Nephron progenitor cell (in vitro differentiated cells): ENCODE measurements around the gene CTNND1.
A peak's percentile ranks its signal among the peaks of the same experiment; 100 is the strongest.

Experiments used
- DNase-seq: peaks from one replicate; pipeline ENCODE4 v3.0.0; 2021
- H3K27ac Mint-ChIP-seq: 2 replicates; pipeline ENCODE4 v1.8.0; 2021; ENCODE audit warnings: mild to moderate bottlenecking, moderate library complexity, mixed read lengths
- H3K27me3 Mint-ChIP-seq: 2 replicates; pipeline ENCODE4 v1.8.0; 2021; ENCODE audit warnings: mild to moderate bottlenecking, low read depth, mixed read lengths; ENCODE audit not compliant: poor library complexity
- H3K36me3 Mint-ChIP-seq: 2 replicates; pipeline ENCODE4 v1.8.0; 2021; ENCODE audit warnings: low read depth, mixed read lengths
- H3K4me1 Mint-ChIP-seq: 2 replicates; pipeline ENCODE4 v1.8.0; 2021; ENCODE audit warnings: mixed read lengths
- H3K4me3 Mint-ChIP-seq: 2 replicates; pipeline ENCODE4 v1.8.0; 2021; ENCODE audit warnings: mild to moderate bottlenecking, moderate library complexity, mixed read lengths
- H3K9me3 Mint-ChIP-seq: 2 replicates; pipeline ENCODE4 v1.8.0; 2021; ENCODE audit warnings: mild to moderate bottlenecking, moderate library complexity, mixed read lengths
- CTCF ChIP-seq: fragments of 200-600 bp; sonication (generic); IDR thresholded peaks from 2 replicates; pipeline ENCODE4 v1.5.0; 2021; ENCODE audit warnings: antibody characterized with exemption

CTNND1 gene

GRCh38 chr11:57729479-57729878 is 32.1 kb upstream of the CTNND1 start:
- Mint-ChIP-seq H3K4me1 (peaks cover 11% of the 10 kb centered on the region), H3K27me3 (peaks cover 7% of the 10 kb centered on the region), H3K9me3 (no peaks in the 10 kb centered on the region), H3K4me3 (no peak overlapping the region), H3K27ac (peak overlapping the region; percentile 39), H3K36me3 (peaks cover 48% of the 10 kb centered on the region)
- DNase-seq, result no peak
- TF ChIP-seq CTCF, result no peak

GRCh38 chr11:57732661-57733060 is 28.9 kb upstream of the CTNND1 start:
- H3K27ac Mint-ChIP-seq, result no peak overlapping the region
- no peak overlapping the region for H3K4me3 Mint-ChIP-seq
- no peak for DNase-seq
- no peaks in the 10 kb centered on the region for H3K9me3 Mint-ChIP-seq
- no peak for TF ChIP-seq CTCF
- peaks cover 3% of the 10 kb centered on the region for H3K4me1 Mint-ChIP-seq
- H3K36me3 Mint-ChIP-seq, result peaks cover 47% of the 10 kb centered on the region
- H3K27me3 Mint-ChIP-seq, result peaks cover 2% of the 10 kb centered on the region

GRCh38 chr11:57735619-57736298 is 25.8 kb upstream of the CTNND1 start:
- no peak for DNase-seq
- H3K4me1 Mint-ChIP-seq, result peaks cover 3% of the 10 kb centered on the region
- peaks cover 50% of the 10 kb centered on the region for H3K36me3 Mint-ChIP-seq
- H3K27me3 Mint-ChIP-seq, result no peaks in the 10 kb centered on the region
- no peak overlapping the region for H3K4me3 Mint-ChIP-seq
- H3K9me3 Mint-ChIP-seq, result no peaks in the 10 kb centered on the region
- TF ChIP-seq CTCF, result no peak
- peak overlapping the region; percentile 68 for H3K27ac Mint-ChIP-seq

GRCh38 chr11:57741132-57742086 is 20.2 kb upstream of the CTNND1 start, which contains the start of gene SELENOH:
Gene SELENOH, plus strand, starts transcription at chr11:57741491. Its CDS starts 105 bp downstream, at chr11:57741596.
- Mint-ChIP-seq H3K27me3 (no peaks in the 10 kb centered on the region), H3K4me1 (peaks cover 47% of the 10 kb centered on the region), H3K4me3 (peak within 1 kb of the TSS; percentile 99), H3K27ac (peak within 1 kb of the TSS; percentile 99), H3K9me3 (no peaks in the 10 kb centered on the region), H3K36me3 (peaks cover 61% of the 10 kb centered on the region)
- peak; percentile 93 for DNase-seq
- no peak for TF ChIP-seq CTCF

GRCh38 chr11:57742087-57742452 is 19.5 kb upstream of the CTNND1 start:
- TF ChIP-seq CTCF, result no peak
- Mint-ChIP-seq H3K27me3 (no peaks in the 10 kb centered on the region), H3K4me1 (peaks cover 47% of the 10 kb centered on the region), H3K4me3 (peak overlapping the region; percentile 99), H3K27ac (peak overlapping the region; percentile 99), H3K36me3 (peaks cover 63% of the 10 kb centered on the region), H3K9me3 (no peaks in the 10 kb centered on the region)
- DNase-seq, result no peak
